ENCODE results near the gene MUSTN1. TPM values are rescaled to one million over a fixed set of nuclear protein-coding genes. Genes with fewer than 3 reads are reported as not detected.

The MUSTN1 gene
- polyA plus RNA-seq, 2 donors: 7.0 to 13.1 TPM

DNA sequence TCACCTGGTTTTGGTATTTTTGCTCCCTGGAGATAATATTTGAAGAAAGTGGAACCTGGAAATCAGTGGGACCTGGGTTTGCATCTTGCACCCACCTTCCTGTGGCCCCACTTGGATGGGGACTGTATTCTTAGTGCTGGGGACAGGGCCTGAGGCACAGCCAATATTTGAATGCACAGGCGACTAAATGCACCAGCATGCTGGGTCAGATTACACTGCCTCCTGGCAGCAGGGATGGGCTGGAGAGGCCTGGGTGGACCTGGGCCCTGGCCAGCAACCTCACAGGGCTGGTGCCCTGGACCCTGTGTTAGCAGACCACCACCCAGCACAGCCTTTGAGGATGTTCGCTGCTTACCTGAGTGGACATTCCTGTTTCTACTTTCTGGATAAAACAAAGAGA lies 14.9 kb downstream of the MUSTN1 start:
- WGBS, 2 donors: 76 to 89% methylated on average over 2 of the region's 2 CpGs
- Histone ChIP-seq H3K4me1 (ENCODE audit: control insufficient read depth in 2 of 2, insufficient read depth in 2 of 2, low read length in 1 of 2) (no peaks in the 10 kb centered on the region), H3K36me3 (ENCODE audit: control insufficient read depth in 2 of 2, insufficient read depth in 2 of 2, low read length in 1 of 2) (peaks cover 0 to 6% of the 10 kb centered on the region in 2 donors), H3K27ac (ENCODE audit: low read depth in 2 of 2, low read length in 1 of 2) (no peak overlapping the region), H3K27me3 (ENCODE audit: control insufficient read depth in 1 of 2, insufficient read depth in 2 of 2, low read length in 2 of 2) (no peaks in the 10 kb centered on the region), H3K4me3 (ENCODE audit: low read depth in 1 of 2, low read length in 2 of 2) (no peak overlapping the region), H3K9me3 (ENCODE audit: control insufficient read depth in 2 of 2, insufficient read depth in 1 of 2, low read depth in 1 of 2, low read length in 1 of 2) (no peaks in the 10 kb centered on the region)

DNA sequence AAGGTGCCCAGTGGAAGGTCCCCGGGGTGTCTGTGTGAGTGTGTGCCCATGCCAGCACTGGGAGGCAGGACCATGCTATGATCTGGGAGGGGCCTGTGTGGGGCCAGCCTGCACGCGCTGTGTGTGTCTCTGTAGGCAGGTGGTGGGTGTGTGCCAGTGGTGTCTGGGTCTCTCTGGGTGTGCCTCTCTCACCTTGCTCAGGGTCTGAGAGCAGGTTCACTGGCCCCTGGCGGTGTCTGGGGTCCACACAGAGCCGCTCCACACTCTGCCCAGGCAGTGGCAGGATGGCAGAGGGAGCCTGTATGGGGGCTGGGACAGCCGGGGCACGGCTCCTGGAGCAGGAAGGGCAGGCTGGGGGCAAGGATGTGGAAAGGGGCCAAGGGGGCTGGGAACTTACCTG lies 17.0 kb downstream of the MUSTN1 start:
- Histone ChIP-seq H3K9me3 (ENCODE audit: control insufficient read depth in 2 of 2, insufficient read depth in 1 of 2, low read depth in 1 of 2, low read length in 1 of 2) (no peaks in the 10 kb centered on the region), H3K36me3 (ENCODE audit: control insufficient read depth in 2 of 2, insufficient read depth in 2 of 2, low read length in 1 of 2) (peaks cover 0 to 3% of the 10 kb centered on the region in 2 donors), H3K4me3 (ENCODE audit: low read depth in 1 of 2, low read length in 2 of 2) (no peak overlapping the region), H3K27me3 (ENCODE audit: control insufficient read depth in 1 of 2, insufficient read depth in 2 of 2, low read length in 2 of 2) (no peaks in the 10 kb centered on the region), H3K27ac (ENCODE audit: low read depth in 2 of 2, low read length in 1 of 2) (no peak overlapping the region), H3K4me1 (ENCODE audit: control insufficient read depth in 2 of 2, insufficient read depth in 2 of 2, low read length in 1 of 2) (no peaks in the 10 kb centered on the region)
- 93 to 96% methylated on average over 7 of the region's 7 CpGs for WGBS, 2 donors

DNA sequence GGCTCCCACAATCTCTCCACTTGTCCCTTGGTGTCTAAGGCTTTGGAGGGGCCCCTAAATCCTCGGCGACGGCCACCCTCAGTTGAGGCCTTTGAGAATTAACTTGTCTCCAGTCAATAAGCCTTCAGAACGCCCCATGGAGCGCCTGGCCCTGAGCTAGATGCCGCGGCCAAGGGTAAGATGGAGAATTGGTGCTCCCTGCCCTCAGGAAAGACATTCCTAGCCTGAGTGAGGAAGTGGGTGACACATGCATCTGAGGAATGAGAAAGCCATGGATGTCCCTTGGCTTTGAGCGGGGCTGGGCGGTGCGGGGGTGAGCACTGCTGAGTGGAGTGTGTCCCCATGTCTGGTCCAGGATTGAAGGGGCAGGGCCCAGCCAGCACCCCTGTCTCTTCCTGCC lies 17.6 kb downstream of the MUSTN1 start:
- Histone ChIP-seq H3K27me3 (ENCODE audit: control insufficient read depth in 1 of 2, insufficient read depth in 2 of 2, low read length in 2 of 2) (no peaks in the 10 kb centered on the region), H3K27ac (ENCODE audit: low read depth in 2 of 2, low read length in 1 of 2) (no peak overlapping the region), H3K36me3 (ENCODE audit: control insufficient read depth in 2 of 2, insufficient read depth in 2 of 2, low read length in 1 of 2) (peaks cover 0 to 3% of the 10 kb centered on the region in 2 donors), H3K4me1 (ENCODE audit: control insufficient read depth in 2 of 2, insufficient read depth in 2 of 2, low read length in 1 of 2) (no peaks in the 10 kb centered on the region), H3K9me3 (ENCODE audit: control insufficient read depth in 2 of 2, insufficient read depth in 1 of 2, low read depth in 1 of 2, low read length in 1 of 2) (no peaks in the 10 kb centered on the region), H3K4me3 (ENCODE audit: low read depth in 1 of 2, low read length in 2 of 2) (no peak overlapping the region)
- 96 to 97% methylated on average over 10 of the region's 10 CpGs for WGBS, 2 donors

DNA sequence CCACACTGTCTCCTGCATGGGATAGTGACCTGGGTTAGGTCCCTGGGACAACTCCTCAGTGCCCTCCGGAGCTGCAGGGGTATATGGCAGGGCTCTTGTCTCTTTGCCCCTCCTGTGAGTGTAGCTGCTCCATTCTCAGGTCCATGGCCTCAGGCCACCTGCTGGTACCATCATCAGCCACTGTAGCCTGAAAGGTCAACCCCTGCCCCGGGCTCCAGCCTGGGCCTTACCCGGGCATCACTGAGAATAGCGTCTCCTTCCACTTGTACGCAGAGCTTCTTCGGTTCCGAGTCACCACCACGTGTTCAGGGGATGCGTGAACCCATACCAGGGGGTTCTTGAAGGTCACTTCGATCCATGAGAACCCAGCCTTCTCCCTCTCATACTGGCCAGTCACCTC lies 18.2 kb downstream of the MUSTN1 start:
- WGBS, 2 donors: 91 to 93% methylated on average over 10 of the region's 10 CpGs
- Histone ChIP-seq H3K4me3 (ENCODE audit: low read depth in 1 of 2, low read length in 2 of 2) (no peak overlapping the region), H3K36me3 (ENCODE audit: control insufficient read depth in 2 of 2, insufficient read depth in 2 of 2, low read length in 1 of 2) (peaks cover 0 to 3% of the 10 kb centered on the region in 2 donors), H3K9me3 (ENCODE audit: control insufficient read depth in 2 of 2, insufficient read depth in 1 of 2, low read depth in 1 of 2, low read length in 1 of 2) (no peaks in the 10 kb centered on the region), H3K27ac (ENCODE audit: low read depth in 2 of 2, low read length in 1 of 2) (no peak overlapping the region), H3K4me1 (ENCODE audit: control insufficient read depth in 2 of 2, insufficient read depth in 2 of 2, low read length in 1 of 2) (no peaks in the 10 kb centered on the region), H3K27me3 (ENCODE audit: control insufficient read depth in 1 of 2, insufficient read depth in 2 of 2, low read length in 2 of 2) (no peaks in the 10 kb centered on the region)

DNA sequence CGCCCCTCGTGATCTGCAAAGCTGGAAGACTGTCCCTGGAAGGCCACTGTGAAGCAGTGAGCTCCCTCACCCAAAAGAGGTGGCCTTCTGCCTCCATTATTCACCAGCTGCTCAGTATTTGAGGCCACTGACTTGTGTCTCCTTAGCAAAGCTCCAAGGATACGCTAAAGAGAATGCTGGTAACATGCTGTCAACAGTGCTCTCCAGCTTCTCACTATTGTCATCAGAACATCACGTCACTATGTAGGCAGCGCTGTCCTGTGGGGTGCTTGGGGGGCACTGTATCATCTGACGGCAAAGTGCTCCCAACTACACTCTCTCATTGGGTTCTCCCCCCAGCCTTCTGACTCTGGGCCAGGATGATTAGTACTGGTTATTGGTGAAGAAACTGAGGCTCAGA lies 18.6 kb downstream of the MUSTN1 start:
- H3K27ac ChIP-seq (ENCODE audit: low read depth in 2 of 2, low read length in 1 of 2): no peak overlapping the region
- 91% methylated on average over 6 of the region's 6 CpGs for WGBS, 2 donors
- no peaks in the 10 kb centered on the region for H3K9me3 ChIP-seq (ENCODE audit: control insufficient read depth in 2 of 2, insufficient read depth in 1 of 2, low read depth in 1 of 2, low read length in 1 of 2)
- no peaks in the 10 kb centered on the region for H3K4me1 ChIP-seq (ENCODE audit: control insufficient read depth in 2 of 2, insufficient read depth in 2 of 2, low read length in 1 of 2)
- no peaks in the 10 kb centered on the region for H3K27me3 ChIP-seq (ENCODE audit: control insufficient read depth in 1 of 2, insufficient read depth in 2 of 2, low read length in 2 of 2)
- H3K4me3 ChIP-seq (ENCODE audit: low read depth in 1 of 2, low read length in 2 of 2): no peak overlapping the region
- peaks cover 0 to 3% of the 10 kb centered on the region in 2 donors for H3K36me3 ChIP-seq (ENCODE audit: control insufficient read depth in 2 of 2, insufficient read depth in 2 of 2, low read length in 1 of 2)

DNA sequence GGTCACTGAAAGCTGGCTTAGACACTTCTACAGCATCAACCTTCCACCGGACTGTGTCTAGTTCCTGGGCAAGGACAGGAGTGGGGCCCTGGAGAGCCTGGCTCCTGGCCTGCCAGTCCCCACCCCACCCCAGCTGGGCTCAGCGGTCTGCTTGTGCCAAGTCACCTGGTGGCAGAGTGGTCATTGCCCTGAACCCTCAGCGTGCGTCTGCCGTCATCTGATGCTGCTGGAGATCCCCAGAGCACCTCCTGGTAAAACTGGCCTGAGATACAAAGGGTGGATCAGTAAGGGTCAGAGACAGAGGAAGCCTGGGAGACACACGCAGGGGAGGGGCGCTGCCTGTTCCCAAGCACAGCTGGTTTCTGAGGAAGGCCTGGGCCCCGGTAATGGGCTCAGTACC lies 21.0 kb downstream of the MUSTN1 start:
- H3K27ac ChIP-seq (ENCODE audit: low read depth in 2 of 2, low read length in 1 of 2): no peak overlapping the region
- WGBS, 2 donors: 83 to 86% methylated on average over 8 of the region's 8 CpGs

DNA sequence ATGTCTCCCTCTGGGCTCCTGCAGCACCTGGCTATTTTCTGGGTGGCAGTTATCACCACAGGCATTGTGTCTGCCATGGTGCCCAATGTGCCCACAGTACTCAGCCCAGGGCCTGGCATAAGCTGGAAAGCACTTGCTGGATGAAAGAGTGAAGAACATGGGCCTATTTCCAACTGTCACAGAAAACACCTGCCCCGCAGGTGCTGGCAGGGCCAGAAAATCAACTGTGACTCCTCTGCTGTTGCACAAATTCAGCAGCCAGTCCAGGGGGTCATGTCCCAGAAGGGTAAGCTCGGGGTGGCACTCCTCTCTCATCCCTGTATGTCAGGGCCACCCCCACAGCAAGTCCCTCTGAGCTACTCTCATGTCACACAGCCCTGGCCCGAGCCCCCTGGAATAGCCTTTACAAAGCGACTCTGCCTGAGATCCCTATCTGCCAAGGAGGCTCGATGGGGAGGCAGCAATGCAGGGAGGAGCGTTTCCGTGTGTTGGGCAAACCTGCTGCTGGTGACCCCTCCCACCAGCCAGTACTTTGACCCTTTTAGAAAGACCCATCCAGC lies 23.3 kb downstream of the MUSTN1 start:
- WGBS, 2 donors: 71 to 74% methylated on average over 7 of the region's 7 CpGs
- no peaks in the 10 kb centered on the region for H3K9me3 ChIP-seq (ENCODE audit: control insufficient read depth in 2 of 2, insufficient read depth in 1 of 2, low read depth in 1 of 2, low read length in 1 of 2)

More for the DNA sequence above, 21.0 kb downstream of the MUSTN1 start:
- Histone ChIP-seq H3K4me1 (ENCODE audit: control insufficient read depth in 2 of 2, insufficient read depth in 2 of 2, low read length in 1 of 2) (no peaks in the 10 kb centered on the region), H3K9me3 (ENCODE audit: control insufficient read depth in 2 of 2, insufficient read depth in 1 of 2, low read depth in 1 of 2, low read length in 1 of 2) (no peaks in the 10 kb centered on the region), H3K4me3 (ENCODE audit: low read depth in 1 of 2, low read length in 2 of 2) (no peak overlapping the region), H3K36me3 (ENCODE audit: control insufficient read depth in 2 of 2, insufficient read depth in 2 of 2, low read length in 1 of 2) (no peaks in the 10 kb centered on the region), H3K27me3 (ENCODE audit: control insufficient read depth in 1 of 2, insufficient read depth in 2 of 2, low read length in 2 of 2) (no peaks in the 10 kb centered on the region)

DNA sequence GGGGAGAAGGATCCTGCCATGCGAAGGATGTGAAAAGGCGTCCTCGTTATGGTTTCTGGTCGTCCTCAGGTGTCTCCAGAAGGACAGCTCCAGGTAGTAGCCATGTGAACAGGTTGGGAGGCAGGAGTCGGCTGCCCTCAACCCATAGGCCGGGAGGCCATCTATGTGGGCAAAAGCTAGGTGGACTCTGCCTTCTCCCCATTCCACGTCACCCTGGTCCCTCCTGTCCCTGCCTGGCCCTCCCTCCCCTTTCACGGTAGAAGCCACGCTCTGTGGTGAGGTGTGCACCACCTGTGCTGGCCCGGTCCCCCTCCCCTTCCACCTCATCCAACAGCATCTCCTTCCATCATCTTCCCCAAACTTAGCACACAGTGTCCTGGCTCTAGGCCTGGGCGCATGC lies 23.9 kb downstream of the MUSTN1 start:
- Histone ChIP-seq H3K27ac (ENCODE audit: low read depth in 2 of 2, low read length in 1 of 2) (no peak overlapping the region), H3K9me3 (ENCODE audit: control insufficient read depth in 2 of 2, insufficient read depth in 1 of 2, low read depth in 1 of 2, low read length in 1 of 2) (no peaks in the 10 kb centered on the region), H3K36me3 (ENCODE audit: control insufficient read depth in 2 of 2, insufficient read depth in 2 of 2, low read length in 1 of 2) (no peaks in the 10 kb centered on the region), H3K27me3 (ENCODE audit: control insufficient read depth in 1 of 2, insufficient read depth in 2 of 2, low read length in 2 of 2) (no peaks in the 10 kb centered on the region), H3K4me3 (ENCODE audit: low read depth in 1 of 2, low read length in 2 of 2) (no peak overlapping the region), H3K4me1 (ENCODE audit: control insufficient read depth in 2 of 2, insufficient read depth in 2 of 2, low read length in 1 of 2) (no peaks in the 10 kb centered on the region)
- WGBS, 2 donors: 89 to 91% methylated on average over 11 of the region's 11 CpGs

More for the DNA sequence above, 23.3 kb downstream of the MUSTN1 start:
- H3K27ac ChIP-seq (ENCODE audit: low read depth in 2 of 2, low read length in 1 of 2): no peak overlapping the region
- H3K36me3 ChIP-seq (ENCODE audit: control insufficient read depth in 2 of 2, insufficient read depth in 2 of 2, low read length in 1 of 2): no peaks in the 10 kb centered on the region
- no peaks in the 10 kb centered on the region for H3K4me1 ChIP-seq (ENCODE audit: control insufficient read depth in 2 of 2, insufficient read depth in 2 of 2, low read length in 1 of 2)
- no peak overlapping the region for H3K4me3 ChIP-seq (ENCODE audit: low read depth in 1 of 2, low read length in 2 of 2)
- H3K27me3 ChIP-seq (ENCODE audit: control insufficient read depth in 1 of 2, insufficient read depth in 2 of 2, low read length in 2 of 2): no peaks in the 10 kb centered on the region

DNA sequence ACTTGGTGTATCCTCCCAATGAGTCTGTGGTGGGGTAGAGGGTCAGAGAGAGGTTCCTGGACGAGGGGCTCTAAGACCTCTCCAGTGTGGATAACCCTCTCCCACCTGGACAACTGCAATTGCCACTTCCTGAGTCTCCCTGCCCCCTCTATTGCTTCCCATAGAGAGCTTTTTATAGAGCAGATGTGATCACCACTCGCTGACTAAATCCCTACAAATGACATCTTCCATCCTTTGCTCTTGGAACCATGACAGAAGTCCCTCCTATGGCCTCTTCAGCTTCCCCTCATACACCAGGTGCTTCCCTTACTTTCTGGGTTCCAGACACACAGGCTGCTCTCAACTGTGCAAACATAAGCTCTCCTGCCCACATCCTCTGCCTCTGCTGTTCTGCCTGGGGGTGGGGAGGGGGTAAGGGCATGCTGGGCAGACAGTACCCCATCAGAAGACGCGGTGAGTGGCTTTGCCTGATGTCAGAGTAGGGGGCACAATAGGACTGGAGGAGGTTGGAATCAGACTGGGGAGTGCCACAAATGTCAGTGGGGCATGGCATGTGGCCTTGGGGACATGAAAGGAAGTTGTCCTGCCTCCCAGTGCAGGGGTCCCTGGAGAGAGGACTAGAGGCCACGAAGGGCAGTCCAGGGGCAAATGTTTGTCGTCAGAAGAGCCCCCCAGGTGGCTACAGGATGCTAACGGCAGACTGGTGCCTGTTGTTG lies 25.0 kb downstream of the MUSTN1 start:
- Histone ChIP-seq H3K4me3 (ENCODE audit: low read depth in 1 of 2, low read length in 2 of 2) (no peak overlapping the region), H3K9me3 (ENCODE audit: control insufficient read depth in 2 of 2, insufficient read depth in 1 of 2, low read depth in 1 of 2, low read length in 1 of 2) (no peaks in the 10 kb centered on the region), H3K4me1 (ENCODE audit: control insufficient read depth in 2 of 2, insufficient read depth in 2 of 2, low read length in 1 of 2) (no peaks in the 10 kb centered on the region), H3K27me3 (ENCODE audit: control insufficient read depth in 1 of 2, insufficient read depth in 2 of 2, low read length in 2 of 2) (no peaks in the 10 kb centered on the region), H3K27ac (ENCODE audit: low read depth in 2 of 2, low read length in 1 of 2) (no peak overlapping the region), H3K36me3 (ENCODE audit: control insufficient read depth in 2 of 2, insufficient read depth in 2 of 2, low read length in 1 of 2) (no peaks in the 10 kb centered on the region)
- WGBS, 2 donors: 50 to 62% methylated on average over 7 of the region's 7 CpGs

DNA sequence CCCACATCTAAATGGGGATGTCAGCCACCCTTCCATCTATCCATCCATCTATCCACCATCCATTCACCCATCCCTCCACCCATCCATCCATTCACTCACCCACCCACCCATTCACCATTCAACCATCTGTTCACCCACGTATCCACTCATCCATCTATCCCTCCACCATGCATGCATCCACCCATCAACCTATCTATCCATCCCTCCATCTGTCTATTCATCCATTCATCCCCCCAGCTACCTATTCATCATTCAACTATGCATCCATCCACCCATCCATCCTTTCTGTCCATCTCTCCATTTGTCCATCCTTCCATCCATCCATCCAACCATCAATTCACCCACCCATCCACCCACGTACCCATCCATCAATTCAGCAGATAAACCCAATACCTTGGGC lies 25.7 kb downstream of the MUSTN1 start:
- H3K27me3 ChIP-seq (ENCODE audit: control insufficient read depth in 1 of 2, insufficient read depth in 2 of 2, low read length in 2 of 2): no peaks in the 10 kb centered on the region
- no peak overlapping the region for H3K4me3 ChIP-seq (ENCODE audit: low read depth in 1 of 2, low read length in 2 of 2)
- H3K9me3 ChIP-seq (ENCODE audit: control insufficient read depth in 2 of 2, insufficient read depth in 1 of 2, low read depth in 1 of 2, low read length in 1 of 2): no peaks in the 10 kb centered on the region
- H3K4me1 ChIP-seq (ENCODE audit: control insufficient read depth in 2 of 2, insufficient read depth in 2 of 2, low read length in 1 of 2): no peaks in the 10 kb centered on the region
- H3K36me3 ChIP-seq (ENCODE audit: control insufficient read depth in 2 of 2, insufficient read depth in 2 of 2, low read length in 1 of 2): no peaks in the 10 kb centered on the region
- H3K27ac ChIP-seq (ENCODE audit: low read depth in 2 of 2, low read length in 1 of 2): no peak overlapping the region
- 65 to 78% methylated on average over 2 of the region's 2 CpGs for WGBS, 2 donors

All from esophagus (tissue), 2 donors.